Breast epithelium (tissue), 4 donors: Measurements from ENCODE around the gene MARF1. TPM values are rescaled to one million over a fixed set of nuclear protein-coding genes. Genes with fewer than 3 reads are reported as not detected.
"Not testable (repeated sequence)": the region's sequence is repeated elsewhere in the genome, so short reads cannot be mapped to it uniquely, and the experiment has no call there.

ENCODE experiments used
- DNase-seq, 2 donors: peaks; one replicate each; pipeline ENCODE4 v3.0.0-alpha.2; 2019; ENCODE audit warnings: low spot score in 2 of 2
- H3K27ac ChIP-seq, 2 donors: fragments of 200-600 bp; sonication (generic) in 1 of 2; one replicate each; pipeline ENCODE4 v1.5.1; 2016 to 2019; ENCODE audit warnings: mild to moderate bottlenecking in 1 of 2
- H3K27me3 ChIP-seq, 2 donors: fragments of 200-600 bp; sonication (generic) in 1 of 2; one replicate each; pipeline versions ENCODE4 v1.5.1 to v1.6.0; 2017 to 2019; ENCODE audit warnings: control low read depth in 1 of 2, mild to moderate bottlenecking in 1 of 2
- H3K36me3 ChIP-seq: fragments of 200-600 bp; one replicate; pipeline ENCODE4 v1.5.1; 2019
- H3K4me1 ChIP-seq, 2 donors: fragments of 200-600 bp; sonication (generic); one replicate each; pipeline ENCODE4 v1.5.1; 2016 to 2019; ENCODE audit warnings: control low read depth in 1 of 2
- H3K4me3 ChIP-seq, 3 donors: fragments of 200-600 bp; sonication (generic); 1 replicate in 2 of 3; 2 replicates in 1 of 3; pipeline ENCODE4 v1.5.1; 2016 to 2019; ENCODE audit warnings: mild to moderate bottlenecking in 3 of 3, moderate library complexity in 2 of 3
- H3K9me3 ChIP-seq, 2 donors: fragments of 200-600 bp; sonication (generic) in 1 of 2; one replicate each; pipeline ENCODE4 v1.5.1; 2016 to 2019; ENCODE audit warnings: control low read depth in 1 of 2
- CTCF ChIP-seq, 3 donors: fragments of 450-650 bp; IDR thresholded peaks; one replicate each; pipeline ENCODE4 v1.5.1; 2016 to 2017; ENCODE audit warnings: antibody characterized with exemption in 3 of 3, mild to moderate bottlenecking in 3 of 3, moderate library complexity in 3 of 3
- POLR2A ChIP-seq: fragments of 450-650 bp; IDR thresholded peaks from one replicate; pipeline ENCODE4 v1.6.1; 2016; ENCODE audit warnings: antibody characterized with exemption, mild to moderate bottlenecking, moderate library complexity
- POLR2AphosphoS5 ChIP-seq, 3 donors: sonication (generic); formaldehyde crosslinking; IDR thresholded peaks; one replicate each; pipeline ENCODE4 v1.6.1; 2017; ENCODE audit warnings: antibody characterized with exemption in 3 of 3
- intact Hi-C: fragments of 100-400 bp; cut with DNase I; formaldehyde crosslinking; loops from one replicate; pipeline ENCODE4 v1.15.1; 2023; ENCODE audit warnings: low total_unique reads
- total RNA-seq, 3 donors: library from RNA; depleted of rRNA; stranded (reverse); fragments of >200 nt; gene quantifications; one replicate each; pipeline ENCODE4 v1.1.0, GENCODE V29; 2016

The MARF1 gene
- total RNA-seq, 3 donors from 2014 or later, result 42.9 to 49.3 (median 47.5) TPM

- H3K4me3 ChIP-seq, result no peak overlapping the region
- no peaks in the 10 kb centered on the region for H3K4me1 ChIP-seq
- TF ChIP-seq CTCF (IDR thresholded peaks at IDR 0.05) (no peak), POLR2A (no peak)
- intact Hi-C loops, result no loop called here
- no peak overlapping the region for H3K27ac ChIP-seq
- no peak for DNase-seq
- no peaks in the 10 kb centered on the region for H3K9me3 ChIP-seq
- H3K27me3 ChIP-seq, result no peaks in the 10 kb centered on the region
- H3K36me3 ChIP-seq, result peaks cover 9% of the 10 kb centered on the region
Measured at GRCh38 chr16:15611610-15612009, 31.3 kb downstream of the MARF1 start.

- H3K9me3 ChIP-seq, result no peaks in the 10 kb centered on the region
- TF ChIP-seq POLR2A (no peak), CTCF (IDR thresholded peaks at IDR 0.05) (no peak), POLR2AphosphoS5 (IDR thresholded peaks at IDR 0.05) (no peak)
- intact Hi-C loops, result no loop called here
- no peak overlapping the region for H3K27ac ChIP-seq
- DNase-seq, result no peak
- H3K4me3 ChIP-seq, result no peak overlapping the region
- no peaks in the 10 kb centered on the region for H3K27me3 ChIP-seq
- no peaks in the 10 kb centered on the region for H3K36me3 ChIP-seq
- no peaks in the 10 kb centered on the region for H3K4me1 ChIP-seq
Measured at GRCh38 chr16:15610369-15610871, 32.5 kb downstream of the MARF1 start.

- DNase-seq, result no peak
- no peak for TF ChIP-seq CTCF (IDR thresholded peaks at IDR 0.05)
- no peak for TF ChIP-seq POLR2A
- no peak for TF ChIP-seq POLR2AphosphoS5 (IDR thresholded peaks at IDR 0.05)
- no peaks in the 10 kb centered on the region for H3K9me3 ChIP-seq
- no peaks in the 10 kb centered on the region for H3K36me3 ChIP-seq
- H3K27me3 ChIP-seq, result no peaks in the 10 kb centered on the region
- H3K27ac ChIP-seq, result no peak overlapping the region
- no peaks in the 10 kb centered on the region for H3K4me1 ChIP-seq
- intact Hi-C loops, result no loop called here
- no peak overlapping the region for H3K4me3 ChIP-seq
Measured at GRCh38 chr16:15609286-15609649, 33.7 kb downstream of the MARF1 start.

- Histone ChIP-seq H3K9me3 (no peaks in the 10 kb centered on the region), H3K36me3 (no peaks in the 10 kb centered on the region), H3K4me1 (no peaks in the 10 kb centered on the region), H3K27me3 (no peaks in the 10 kb centered on the region), H3K4me3 (no peak overlapping the region), H3K27ac (no peak overlapping the region)
- intact Hi-C loops, result no loop called here
- TF ChIP-seq CTCF (IDR thresholded peaks at IDR 0.05) (no peak), POLR2AphosphoS5 (IDR thresholded peaks at IDR 0.05) (no peak), POLR2A (no peak)
- no peak for DNase-seq
Measured at GRCh38 chr16:15608398-15609285, 34.3 kb downstream of the MARF1 start.

- no peaks in the 10 kb centered on the region for H3K27me3 ChIP-seq
- no peak for TF ChIP-seq POLR2AphosphoS5 (IDR thresholded peaks at IDR 0.05)
- no peak for TF ChIP-seq POLR2A
- intact Hi-C loops, result no loop called here
- H3K27ac ChIP-seq, result peak overlapping the region in 1 of 2 donors; percentile 33
- peaks cover 6% of the 10 kb centered on the region for H3K36me3 ChIP-seq
- H3K4me3 ChIP-seq, result no peak overlapping the region
- no peaks in the 10 kb centered on the region for H3K9me3 ChIP-seq
- no peaks in the 10 kb centered on the region for H3K4me1 ChIP-seq
- DNase-seq, result no peak
Measured at GRCh38 chr16:15607700-15608396, 35.1 kb downstream of the MARF1 start.

GRCh38 chr16:15607221-15607699 lies 35.7 kb downstream of the MARF1 start:
- H3K9me3 ChIP-seq, DNase-seq, H3K4me3 ChIP-seq, H3K36me3 ChIP-seq, H3K27me3 ChIP-seq, H3K4me1 ChIP-seq, intact Hi-C loops: not testable (repeated sequence)
- H3K27ac ChIP-seq, result peak overlapping the region in 1 of 2 donors; percentile 33
